Measurements from ENCODE around the gene DCHS2.
"Not testable (repeated sequence)": the region's sequence is repeated elsewhere in the genome, so short reads cannot be mapped to it uniquely, and the experiment has no call there.

The DCHS2 gene

DNA sequence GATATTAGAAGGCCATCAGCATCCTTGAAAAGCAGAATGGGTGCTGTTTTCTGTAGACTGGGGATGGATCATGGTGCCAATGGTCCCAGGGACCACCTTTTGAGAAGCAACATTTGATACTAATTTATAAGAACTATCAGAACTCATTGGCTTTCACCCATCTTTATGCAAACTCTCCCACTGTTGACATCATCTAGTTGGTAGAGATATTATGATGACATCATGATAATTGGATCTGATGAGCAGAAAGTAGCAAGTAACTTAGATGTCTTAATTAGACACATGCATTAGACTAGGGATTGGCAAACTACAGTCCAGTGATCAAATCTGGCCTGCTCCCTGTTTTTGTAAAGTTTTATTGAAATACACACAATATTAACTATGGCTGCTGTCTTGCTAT, 181.0 kb downstream of the DCHS2 start:
- no peak for DNase-seq

- DNase-seq, result no peak
These were observed 183.4 kb downstream of the DCHS2 start for GRCh38 chr4:154308207-154308606.

DNA sequence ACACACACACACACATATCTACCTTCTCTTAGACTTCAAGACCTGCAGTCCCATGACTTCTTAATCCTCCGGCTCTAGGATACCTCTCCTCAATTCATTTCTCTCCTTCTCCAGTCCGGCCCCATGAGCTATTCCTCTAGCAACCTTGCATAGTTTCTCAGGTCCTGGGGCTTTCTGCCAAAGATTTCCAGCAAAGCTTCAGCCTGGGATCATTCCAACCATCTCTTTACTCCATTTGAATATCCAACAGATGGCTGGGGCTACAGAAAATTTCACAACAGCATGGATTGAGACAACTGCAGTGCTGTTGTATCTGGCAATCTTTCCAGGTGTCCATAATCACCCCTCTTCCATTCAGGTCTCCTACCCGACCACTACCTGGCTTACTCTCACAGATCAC, 184.1 kb downstream of the DCHS2 start:
- DNase-seq, result no peak

DNA sequence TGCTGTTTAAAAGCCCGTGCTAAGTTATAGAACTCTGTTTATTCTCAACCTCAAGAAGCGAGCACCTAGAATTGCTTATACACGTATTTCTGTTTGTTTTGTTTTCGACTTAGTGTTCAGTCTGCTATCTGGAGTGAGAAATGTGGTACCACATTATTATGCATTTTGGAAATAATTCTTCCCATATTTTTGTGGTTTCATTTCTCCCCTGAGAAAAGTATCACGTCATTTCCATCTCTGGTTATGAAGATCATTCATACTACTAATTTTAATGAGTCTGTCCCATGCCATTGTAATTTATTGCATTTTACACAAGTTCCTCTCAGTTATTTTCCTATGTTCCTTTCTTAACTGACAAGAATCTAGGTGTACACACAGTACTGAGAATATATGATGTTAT, 186.0 kb downstream of the DCHS2 start:
- DNase-seq, result no peak

- DNase-seq, result no peak
These were observed 186.9 kb downstream of the DCHS2 start for GRCh38 chr4:154304679-154305078.

DNA sequence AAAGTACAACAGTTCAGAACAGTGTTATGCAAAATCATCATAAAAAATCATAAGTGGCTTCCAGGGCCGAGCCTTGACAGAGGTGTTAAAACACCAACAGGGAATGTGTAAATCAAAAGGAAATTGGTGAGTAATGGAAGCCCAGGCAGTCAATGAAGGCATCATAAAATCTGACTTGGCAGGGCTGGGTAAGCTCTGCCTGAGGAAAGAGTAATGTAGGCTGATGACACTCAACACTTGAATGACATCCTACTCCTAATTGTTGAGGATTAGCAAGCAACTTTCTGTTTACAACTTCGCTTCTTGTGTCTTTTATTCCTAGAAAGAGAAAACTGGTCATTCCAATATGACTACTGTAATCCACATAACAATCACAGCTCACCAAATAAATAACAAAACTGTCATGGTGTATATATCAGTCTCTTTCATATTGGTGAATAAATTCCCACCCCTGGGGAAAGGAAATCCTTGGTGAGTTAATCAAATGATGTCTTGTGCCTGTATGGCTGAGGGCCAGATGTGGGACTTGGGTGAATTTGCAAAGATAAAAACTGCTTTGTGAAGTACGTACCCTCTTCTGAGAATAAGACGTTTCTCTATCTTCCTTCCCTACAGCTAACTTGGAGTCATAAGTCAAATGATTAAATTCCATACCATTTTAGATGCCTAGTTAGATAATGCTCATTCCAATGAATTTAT, 196.8 kb downstream of the DCHS2 start:
- no peak for DNase-seq

- no peak for DNase-seq
These were observed 198.2 kb downstream of the DCHS2 start for GRCh38 chr4:154293427-154293826.

DNA sequence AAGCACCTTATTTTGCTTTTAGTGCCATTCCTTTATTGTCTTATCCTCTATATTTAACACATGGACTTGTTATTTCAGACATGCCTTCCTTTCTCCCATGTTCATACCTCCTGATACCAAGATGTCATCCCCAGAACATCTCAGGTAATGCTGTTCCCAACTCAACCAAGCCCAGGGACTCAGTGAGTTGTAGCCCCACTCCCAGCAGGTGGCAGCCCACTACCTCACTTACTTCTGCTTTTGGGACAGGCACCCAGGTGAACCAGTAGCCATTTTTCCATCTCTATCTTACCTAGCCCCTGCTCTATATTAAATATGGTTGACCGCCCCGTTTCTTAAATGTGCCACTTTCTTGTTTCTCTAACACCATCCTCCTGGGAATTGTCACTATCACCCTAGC, 199.0 kb downstream of the DCHS2 start:
- DNase-seq, result no peak

GRCh38 chr4:154277172-154277571, 214.4 kb downstream of the DCHS2 start:
- no peak for DNase-seq

- DNase-seq, result no peak
These were observed 215.1 kb downstream of the DCHS2 start for GRCh38 chr4:154276496-154276895.

- no peak for DNase-seq
These were observed 236.6 kb downstream of the DCHS2 start for GRCh38 chr4:154254999-154255398.

- no peak for DNase-seq
These were observed 257.0 kb downstream of the DCHS2 start for GRCh38 chr4:154234576-154234975.

DNA sequence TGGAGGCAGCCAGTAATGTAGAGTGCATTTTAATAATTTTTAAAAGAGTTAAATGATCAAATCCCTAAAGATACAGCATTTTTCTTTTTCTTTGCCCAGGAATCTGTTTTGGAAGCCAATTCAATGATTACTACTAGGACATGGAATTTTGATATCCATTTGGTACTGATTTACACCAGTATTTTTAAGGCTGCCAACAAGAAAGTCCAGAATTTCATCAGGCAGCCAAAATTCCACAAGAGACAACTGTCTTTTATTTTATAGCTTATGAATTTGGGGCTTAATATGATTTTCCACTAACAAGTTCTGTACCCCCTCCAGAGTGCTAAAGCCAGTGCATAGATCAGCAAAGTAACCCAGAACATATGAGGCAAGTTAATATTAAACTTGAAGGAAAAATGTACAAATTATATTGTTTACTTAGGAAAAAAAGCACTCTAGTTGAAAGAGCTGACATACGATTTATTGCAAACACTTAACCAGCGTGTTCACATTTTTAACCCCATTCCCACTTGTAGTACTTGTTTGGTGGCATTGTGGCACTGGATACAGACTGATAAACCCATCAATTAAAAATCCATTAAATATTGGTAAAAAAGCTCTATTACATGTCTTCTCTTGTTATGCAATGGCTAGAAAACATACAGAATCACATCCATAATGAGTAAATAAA, 259.7 kb downstream of the DCHS2 start:
- DNase-seq, result no peak

GRCh38 chr4:154230723-154231122, 260.9 kb downstream of the DCHS2 start:
- DNase-seq, result no peak

- no peak for DNase-seq
These were observed 261.5 kb downstream of the DCHS2 start for GRCh38 chr4:154230091-154230490.

DNA sequence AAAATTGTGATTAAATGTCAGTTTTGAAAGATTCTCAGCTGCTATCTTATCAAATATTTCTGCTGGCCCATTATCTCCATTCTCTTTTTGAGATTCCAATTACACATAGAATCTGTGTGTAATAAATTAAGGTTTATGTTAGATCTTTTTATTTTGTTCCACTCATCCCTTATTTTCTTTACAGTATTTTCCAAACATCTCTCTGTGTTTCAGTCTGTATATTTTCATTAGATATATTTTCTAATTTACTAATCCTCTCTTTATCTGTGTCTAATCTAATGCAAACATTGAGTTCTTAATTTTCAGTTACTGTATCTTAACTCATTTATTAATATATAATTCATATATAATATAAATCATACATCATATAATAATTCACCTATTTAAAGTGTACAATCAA, 268.7 kb downstream of the DCHS2 start:
- DNase-seq, result no peak

DNA sequence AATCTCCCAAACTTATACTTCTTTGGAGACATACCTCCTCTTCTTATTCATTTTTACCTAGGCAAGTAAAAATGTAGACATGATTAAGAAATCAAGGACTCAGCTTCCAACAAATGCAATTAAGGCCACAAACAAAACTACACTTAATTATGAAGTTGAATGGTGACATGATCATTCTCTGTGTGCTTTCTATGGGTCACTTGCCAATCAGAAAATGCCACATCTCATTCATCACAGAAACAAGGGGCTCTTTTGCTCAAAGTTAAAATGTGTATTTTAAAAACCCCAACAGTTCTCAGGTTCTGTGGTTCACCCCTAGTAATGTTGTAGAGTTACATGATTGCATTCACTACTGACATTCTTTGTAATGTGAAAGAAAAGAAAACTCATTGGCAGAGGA, 273.5 kb downstream of the DCHS2 start:
- no peak for DNase-seq

DNA sequence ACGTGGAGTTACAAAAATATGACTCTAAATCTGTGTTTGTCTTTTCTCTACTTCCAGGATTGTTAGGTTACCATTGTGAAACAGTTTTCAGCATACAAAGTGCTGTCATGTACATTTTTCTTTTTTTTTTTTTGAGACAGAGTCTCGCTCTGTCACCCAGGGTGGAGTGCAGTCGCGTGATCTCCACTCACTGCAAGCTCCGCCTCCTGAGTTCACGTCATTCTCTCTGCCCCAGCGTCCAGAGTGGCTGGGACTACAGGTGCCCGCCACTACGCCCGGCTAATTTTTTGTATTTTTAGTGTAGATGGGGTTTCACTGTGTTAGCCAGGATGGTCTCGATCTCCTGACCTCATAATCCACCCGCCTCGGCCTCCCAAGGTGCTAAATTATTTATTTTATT, 274.2 kb downstream of the DCHS2 start:
- DNase-seq, result not testable (repeated sequence)

GRCh38 chr4:154211506-154211905, 280.1 kb downstream of the DCHS2 start:
- no peak for DNase-seq

DNA sequence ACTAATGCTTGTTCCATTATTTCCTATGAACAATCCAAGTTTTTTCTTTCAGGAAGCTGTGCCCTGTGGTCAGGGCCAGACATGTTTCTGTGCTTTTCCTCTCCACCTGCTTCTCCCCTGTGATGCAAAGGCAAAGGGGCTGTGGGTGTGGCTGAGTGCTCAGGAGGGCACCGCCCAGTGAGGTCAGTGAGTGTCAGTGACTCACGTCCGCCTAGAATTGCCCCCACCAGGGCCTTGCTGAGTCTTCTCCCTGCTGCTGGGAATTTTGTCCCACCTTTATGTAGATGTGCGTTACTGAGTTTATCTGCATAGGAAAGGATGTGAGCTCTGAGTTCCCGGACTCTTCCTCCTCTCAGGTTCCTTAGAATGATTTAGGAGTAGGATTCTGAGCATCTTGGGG, 283.2 kb downstream of the DCHS2 start:
- DNase-seq, result no peak

DNA sequence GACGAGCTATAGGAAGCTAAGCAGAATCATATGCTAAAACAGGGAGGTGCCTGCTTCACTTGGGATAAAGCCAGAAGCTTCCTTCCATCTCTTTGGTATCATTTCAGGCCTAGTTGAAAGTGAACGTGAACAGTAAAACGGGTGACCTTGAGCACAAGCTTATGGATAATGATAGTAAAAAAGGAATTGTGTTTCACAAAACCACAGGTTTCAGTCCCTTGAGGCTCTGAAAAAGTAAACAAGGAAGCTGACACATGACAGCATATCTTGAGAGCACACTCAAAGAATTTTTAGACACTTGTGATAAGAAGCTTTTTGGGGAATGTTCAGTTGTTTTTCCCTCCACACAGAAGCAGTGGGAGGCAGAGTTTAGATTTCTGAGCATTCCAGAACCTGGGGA, 286.1 kb downstream of the DCHS2 start:
- DNase-seq, result no peak

DNA sequence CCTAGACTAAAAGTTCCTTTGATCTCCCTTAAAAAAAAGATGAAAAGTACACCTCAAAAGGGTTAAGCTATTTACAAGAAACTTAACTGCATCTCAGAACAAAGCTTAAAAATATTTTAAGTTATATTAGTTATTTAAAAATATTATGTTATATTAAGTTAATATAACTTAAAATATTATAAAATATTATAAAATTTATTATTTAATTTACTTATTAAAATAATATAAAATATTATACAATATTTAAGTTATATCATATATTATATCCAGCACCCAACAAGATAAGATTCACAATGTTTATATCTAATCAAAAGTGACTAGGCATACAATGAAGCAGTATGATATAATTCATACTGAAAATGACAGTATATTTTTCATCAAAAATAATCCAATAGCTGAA, 296.9 kb downstream of the DCHS2 start:
- DNase-seq, result no peak

DNA sequence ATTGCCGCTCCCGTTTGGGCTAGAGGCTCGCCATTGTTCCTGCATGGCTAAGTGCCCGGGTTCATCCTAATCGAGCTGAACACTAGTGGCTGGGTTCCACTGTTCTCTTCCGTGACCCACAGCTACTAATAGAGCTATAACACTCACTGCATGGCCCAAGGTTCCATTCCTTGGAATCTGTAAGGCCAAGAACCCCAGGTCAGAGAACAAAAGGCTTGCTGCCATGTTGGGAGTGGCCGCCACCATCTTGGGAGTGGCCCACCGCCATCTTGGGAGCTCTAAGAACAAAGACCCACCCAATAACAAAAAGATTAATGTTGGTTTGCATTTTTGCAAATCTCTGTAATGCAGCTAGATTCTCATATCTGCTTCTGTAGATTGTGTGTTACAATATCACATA, 299.0 kb downstream of the DCHS2 start:
- DNase-seq, result no peak

GRCh38 chr4:154189346-154189745, 302.3 kb downstream of the DCHS2 start:
- no peak for DNase-seq

DNA sequence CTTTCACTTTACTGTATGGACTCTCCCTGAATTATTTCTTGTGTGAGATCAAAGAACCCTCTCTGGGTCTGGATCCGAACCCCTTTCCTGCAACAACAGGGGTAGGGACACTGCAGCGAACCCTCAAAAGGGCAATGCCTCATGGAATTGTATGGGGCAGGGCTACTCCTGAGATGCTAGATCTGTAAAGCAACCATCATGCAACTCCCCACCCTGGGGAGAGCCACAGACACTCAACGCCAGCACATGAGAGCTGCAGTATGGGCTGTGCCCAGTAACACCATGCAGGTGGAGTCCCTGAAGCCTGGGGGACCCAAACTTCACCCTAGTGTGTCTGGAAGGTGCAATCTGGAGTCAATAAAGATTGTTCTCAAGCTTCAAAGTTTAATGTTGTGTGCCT, 304.7 kb downstream of the DCHS2 start:
- no peak for DNase-seq

Data from CD4-positive, alpha-beta T cell treated with Interleukin-12 subunit alpha and Interleukin-12 subunit beta, for 1 hour (primary cell).